ENCODE measurements around the gene NAPG.

GRCh38 chr18:10477121-10477862 lies 48.5 kb upstream of the NAPG start:
- TF ChIP-seq CTCF (conservative IDR thresholded peaks at IDR 0.05; ENCODE audit: low read length): no peak
- no peak for TF ChIP-seq EZH2phosphoT487 (IDR thresholded peaks at IDR 0.05; ENCODE audit: borderline replicate concordance)
